ENCODE measurements around the gene FLRT1.
A peak's percentile ranks its signal among the peaks of the same experiment; 100 is the strongest.

FLRT1 gene

GRCh38 chr11:64035576-64035975 lies at the start of gene FLRT1:
FLRT1 (plus strand) TSS chr11:64035931; CDS start chr11:64116268, 80,337 bp downstream.
- no peak for DNase-seq

DNA sequence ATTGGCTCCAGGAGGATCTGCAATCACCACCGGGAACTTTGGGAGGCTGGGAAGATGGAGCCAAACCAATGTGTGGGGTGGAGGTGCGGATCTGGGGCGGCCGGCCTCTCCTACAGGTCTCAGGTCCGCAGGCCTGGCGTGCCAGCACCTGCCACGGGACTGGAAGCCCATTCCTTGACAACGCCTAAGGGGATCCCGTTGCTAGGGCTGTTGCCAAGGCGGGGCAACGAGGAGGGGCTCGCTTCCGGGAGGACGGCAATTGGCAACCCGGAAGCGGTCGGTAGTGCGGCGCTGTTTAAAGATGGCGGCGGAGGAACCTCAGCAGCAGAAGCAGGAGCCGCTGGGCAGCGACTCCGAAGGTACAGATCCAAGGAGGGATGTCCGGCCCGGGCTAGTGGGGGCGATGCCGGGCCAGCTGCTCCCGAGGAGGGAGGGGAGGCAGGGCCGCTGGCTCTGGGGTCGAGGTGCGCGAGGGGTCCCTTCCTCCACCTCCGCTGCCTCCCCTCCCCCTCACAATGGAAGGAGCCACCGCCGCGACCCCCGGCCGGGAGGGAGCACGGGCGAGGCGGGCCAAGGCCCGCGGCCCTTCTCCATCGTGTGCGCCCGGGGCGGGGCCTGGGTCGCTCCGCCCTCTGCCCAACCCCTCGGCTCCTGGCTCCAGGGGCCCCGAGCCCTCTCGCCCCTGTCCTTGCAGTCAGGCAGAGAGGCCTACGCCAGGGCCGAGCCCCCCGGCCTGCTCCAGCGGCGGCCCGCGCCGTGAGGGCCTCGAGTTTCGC lies 49.4 kb upstream of the FLRT1 start, which contains the start of gene OTUB1:
OTUB1 (plus strand) TSS at position 283 of the 776 bp plus-strand sequence; CDS start at position 302, 19 bp downstream.
- DNase-seq: peak; percentile 86

DNA sequence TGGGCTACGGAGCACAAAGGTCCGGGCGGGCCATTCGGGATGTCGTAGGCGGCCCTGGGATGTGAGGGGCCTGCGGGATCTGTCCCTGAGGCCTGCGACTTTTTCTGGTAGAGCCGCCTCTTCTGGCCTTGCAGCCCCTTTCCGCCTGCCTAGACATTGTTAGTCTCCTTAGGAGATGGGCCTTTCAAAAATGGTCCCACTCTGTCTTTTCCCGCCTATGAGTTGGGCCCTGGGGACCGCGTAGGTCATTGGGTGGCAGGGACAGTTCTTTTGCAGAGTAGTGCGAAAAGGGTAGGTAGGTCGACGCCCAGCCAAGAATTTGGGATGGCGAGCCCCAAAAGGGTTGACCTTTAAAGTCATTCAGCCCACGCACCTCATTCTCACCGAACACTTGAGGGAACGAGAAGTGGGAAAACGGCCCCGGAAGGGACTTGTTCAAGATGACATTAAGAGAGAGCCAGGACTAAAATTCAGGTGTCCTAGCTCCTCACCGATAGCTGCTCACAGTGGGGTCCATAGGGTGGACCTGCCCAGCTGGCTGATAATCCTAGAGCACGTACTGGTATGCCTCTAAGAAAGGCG lies 48.7 kb upstream of the FLRT1 start:
- DNase-seq: no peak

GRCh38 chr11:63991558-63991957 lies 44.2 kb upstream of the FLRT1 start:
- DNase-seq: no peak

DNA sequence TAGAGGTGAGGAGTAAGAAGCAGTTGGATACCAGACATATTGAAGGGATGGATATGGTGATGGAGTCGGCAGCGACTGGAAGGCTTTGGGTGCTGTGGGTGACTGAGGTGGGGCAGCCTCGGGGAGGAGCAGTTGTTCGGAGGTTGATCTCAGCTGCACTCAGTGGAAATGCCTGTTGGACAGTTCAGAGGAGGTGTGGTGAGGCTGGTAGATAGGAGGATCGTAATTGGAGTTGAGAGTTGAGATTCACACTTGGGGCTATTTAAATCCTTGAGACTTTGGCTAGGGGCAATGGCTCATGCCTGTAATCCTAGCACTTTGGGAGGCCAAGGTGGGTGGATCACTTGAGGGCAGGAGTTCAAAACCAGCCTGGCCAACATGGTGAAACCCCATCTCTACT lies 42.6 kb upstream of the FLRT1 start:
- no peak for DNase-seq

GRCh38 chr11:63993993-63994392 lies 41.7 kb upstream of the FLRT1 start:
- DNase-seq: no peak

DNA sequence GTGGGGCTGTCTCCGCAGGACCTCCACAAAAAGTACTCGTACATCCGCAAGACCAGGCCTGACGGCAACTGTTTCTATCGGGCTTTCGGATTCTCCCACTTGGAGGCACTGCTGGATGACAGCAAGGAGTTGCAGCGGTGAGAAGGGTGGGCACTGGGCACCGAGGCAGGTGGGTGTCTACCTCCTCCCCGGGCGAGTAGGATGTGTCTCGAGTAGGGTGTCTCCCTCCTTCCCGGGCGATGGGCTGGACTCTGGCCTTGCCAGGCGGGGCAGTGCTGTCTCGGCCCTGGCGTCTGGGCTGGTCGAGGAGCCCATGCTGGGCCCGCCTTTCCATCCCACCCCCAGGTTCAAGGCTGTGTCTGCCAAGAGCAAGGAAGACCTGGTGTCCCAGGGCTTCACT lies 39.2 kb upstream of the FLRT1 start:
- DNase-seq: no peak

- no peak for DNase-seq
These were observed 38.5 kb upstream of the FLRT1 start for GRCh38 chr11:63997104-63997700.

DNA sequence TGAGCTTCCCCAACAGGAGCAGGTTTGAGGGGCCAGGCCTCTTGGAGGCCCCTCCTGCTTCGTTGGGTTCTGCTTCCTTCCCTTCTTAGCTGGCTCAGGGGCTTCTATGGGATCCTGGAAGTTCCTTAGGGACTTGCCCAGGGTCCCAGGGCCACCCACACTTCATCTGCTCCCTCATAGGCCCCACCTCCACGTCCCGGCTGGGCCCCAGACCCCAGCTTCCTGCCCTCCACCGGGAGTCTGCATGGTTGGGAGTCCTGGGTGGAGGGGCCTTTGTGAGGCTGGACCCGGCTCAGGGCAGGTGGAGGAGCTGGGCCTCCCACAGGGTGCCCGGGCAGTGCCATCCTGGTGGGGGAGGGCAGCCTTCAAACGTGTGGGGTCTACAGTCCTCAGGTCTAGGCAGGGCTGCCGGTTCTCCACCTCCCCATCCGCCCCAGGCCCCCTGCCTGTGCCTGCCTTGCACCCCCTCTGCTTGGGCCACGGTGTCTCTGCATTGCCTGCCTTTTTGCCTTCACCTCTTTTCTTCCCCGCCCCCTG lies 37.9 kb upstream of the FLRT1 start:
- no peak for DNase-seq

DNA sequence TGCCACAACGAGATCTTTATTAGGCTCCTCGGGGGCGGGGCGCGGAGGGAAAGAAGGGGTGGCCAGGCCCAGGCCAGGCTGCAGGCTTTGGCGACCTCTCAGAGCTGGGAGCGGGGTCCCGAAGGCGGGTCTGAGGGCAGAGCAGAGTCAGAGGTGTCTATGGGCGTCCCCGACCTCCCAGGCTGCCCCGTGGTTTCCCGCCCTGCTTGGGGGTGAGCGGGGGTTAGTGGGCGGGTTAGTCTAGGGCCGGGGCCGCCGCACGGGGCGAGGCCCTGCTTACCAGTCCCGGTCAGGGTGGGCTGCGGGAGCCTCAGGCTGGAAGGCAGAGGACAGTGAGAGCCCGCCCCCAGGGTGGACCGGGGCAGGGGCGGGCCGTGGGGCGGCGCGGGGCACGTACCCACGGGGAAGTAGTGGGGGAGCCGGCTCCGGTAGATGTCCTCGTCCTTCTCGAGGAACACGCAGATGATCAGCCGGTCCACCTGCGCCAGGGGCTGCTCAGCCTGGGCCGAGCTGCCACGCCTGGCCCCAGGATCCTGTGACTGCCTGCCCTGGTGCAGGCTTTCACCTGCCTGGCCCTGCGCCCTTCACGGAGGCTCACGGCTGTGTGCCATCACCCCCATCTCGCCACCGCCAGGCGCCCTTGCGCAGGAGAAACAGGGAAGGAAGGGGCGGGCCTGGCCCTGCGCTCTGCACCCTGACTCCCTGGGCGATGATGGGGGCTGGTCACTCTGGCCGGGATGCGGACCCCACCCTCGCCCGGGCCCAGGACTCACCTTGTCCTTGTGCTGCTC lies 37.0 kb upstream of the FLRT1 start:
- no peak for DNase-seq

DNA sequence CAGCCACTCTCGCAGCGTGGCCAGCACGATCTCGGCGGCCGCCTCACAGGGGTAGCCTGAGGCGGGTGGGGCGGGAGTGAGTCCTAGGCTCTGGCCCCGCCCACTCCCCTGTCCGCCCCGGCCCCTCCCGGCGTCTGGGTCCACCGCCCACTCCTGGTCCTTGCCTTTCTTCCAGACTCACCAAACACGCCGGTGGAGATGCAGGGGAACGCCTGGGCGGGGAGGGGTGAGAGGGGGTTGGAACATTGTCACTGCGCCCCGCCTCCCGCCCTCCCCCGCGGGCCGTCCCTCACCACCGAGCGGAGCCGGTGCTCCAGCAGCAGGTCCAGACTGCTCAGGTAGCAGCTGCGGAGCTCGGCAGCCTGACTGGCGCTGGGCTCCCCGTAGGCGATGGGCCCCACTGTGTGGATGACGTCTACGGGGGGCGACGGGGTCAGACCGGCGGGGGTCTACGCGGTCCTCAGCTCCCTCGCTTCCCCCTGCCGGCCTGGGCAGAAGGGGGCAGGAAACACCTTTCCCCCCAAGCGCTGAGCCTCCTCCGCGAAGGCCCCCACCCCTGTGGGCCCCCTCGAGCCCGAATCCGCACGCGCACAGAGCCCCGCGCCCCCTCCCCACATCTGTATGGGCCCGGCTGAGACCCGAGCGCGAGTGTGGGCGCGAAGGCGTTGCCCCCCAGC lies 36.2 kb upstream of the FLRT1 start:
- DNase-seq: peak; percentile 71

- peak; percentile 73 for DNase-seq
These were observed 35.5 kb upstream of the FLRT1 start for GRCh38 chr11:64000026-64000739.

DNA sequence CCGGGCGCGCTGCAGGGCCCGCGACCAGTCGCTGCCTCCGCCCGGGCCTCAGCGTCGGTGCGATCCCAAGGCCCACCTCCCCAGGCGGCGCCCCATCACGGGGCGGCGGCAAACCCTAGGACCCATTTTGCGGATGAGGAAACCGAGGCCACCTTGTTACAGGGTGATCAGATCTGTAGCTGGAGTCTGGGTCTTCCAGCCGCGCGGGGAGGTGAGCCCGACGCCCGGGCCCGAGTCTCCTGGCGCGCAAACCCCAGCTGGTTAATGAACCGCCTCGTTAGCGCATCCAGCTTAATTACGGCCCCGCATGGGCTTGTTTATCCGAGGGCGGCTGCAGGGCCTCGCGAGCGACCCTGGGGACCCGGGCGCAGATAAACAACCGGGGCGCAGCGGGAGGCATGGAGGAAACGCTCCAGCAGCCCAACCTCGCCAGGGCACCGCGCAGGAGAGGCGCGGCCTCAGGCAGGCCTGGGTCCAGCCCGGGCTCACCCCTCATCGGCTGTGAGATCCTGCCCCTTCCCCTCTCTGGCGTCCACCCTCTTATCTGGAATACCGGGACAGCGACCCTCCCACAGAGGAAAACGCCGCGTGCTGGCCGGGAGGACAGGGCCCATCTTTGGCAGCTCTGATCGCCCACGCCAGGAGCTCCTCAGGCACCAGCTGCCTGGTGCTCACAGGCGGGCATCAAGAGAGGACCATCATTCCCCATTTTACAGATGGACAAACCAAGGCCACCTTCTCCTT lies 34.8 kb upstream of the FLRT1 start:
- no peak for DNase-seq

- DNase-seq: no peak
These were observed 34.0 kb upstream of the FLRT1 start for GRCh38 chr11:64001484-64002420.

DNA sequence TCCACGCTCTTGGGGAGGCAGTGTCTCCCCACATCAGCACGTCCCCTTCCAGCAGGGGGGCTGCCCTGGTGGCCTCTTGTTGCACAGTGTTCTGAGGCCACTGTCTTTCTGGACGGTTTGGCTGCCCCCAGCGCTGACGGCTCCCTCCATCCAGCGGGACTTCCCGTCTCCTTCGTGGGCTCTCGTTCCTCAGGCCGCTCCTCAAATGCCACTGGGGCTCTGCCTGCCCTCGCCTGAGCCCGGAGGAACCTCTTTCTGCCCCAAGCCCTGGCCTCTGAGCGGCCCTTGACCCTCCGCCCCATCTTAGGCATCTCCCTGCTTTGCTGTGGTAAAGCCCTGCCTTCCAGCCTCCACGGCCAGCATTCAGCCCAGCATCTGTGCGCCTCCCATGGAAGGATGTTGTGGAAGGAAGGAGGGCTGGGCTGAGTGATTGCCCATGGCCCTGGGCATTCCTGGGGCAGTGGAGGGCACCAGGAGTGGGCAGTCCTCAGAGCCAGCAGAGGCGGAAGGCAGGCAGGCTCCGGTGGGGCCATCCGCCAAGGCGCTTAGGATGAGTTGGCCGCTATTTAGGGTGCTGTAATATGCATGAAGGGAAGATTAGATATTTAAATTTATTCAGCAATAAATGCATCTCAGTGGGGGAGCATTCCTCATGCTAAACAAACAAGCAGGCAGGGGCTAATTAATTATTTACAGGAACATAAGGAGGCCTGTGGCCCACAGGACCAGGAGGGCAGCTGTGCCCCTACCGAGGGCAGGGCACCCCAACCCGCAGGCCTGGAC lies 31.7 kb upstream of the FLRT1 start:
- DNase-seq: no peak

DNA sequence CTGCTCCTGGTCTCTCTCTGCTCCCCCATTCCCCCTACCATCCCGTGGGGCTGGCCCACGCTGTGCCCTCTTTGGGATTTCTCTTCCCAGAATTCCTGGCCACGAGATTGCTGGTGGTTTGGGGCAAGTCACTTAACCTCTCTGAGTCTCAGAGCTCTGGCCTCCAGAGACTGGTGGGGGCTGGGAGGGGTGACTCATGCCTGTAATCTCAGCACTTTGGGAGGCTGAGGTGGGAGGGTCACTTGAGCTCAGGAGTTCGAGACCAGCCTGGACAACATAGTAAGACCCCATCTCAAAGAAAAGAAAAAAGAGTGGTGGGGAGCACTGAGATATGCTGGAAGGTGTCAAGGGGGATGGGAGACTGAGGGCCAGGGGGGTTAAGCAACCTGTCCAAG lies 31.1 kb upstream of the FLRT1 start:
- DNase-seq: no peak

DNA sequence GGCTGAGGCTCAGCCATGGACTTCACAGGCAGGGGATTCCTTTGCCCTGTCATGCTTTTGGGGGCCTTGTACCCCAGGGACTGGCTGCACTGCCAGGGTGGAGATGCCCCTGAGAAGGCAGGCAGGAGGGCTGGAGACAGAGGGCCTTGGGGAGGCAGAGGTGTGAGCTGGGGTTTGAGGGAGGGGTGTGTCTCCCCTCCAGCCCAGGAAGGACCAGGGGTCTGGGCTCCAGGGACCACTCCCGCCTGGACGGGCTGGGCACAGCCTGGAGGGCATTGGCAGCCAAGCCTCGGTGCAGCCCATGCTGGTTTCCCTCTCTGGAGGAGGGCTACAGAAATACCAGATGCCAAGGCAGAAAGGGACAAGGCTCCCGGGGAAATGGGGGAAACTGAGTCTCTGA lies 30.0 kb upstream of the FLRT1 start:
- no peak for DNase-seq

GRCh38 chr11:64006398-64006797 lies 29.3 kb upstream of the FLRT1 start:
- no peak for DNase-seq

- no peak for DNase-seq
These were observed 28.5 kb upstream of the FLRT1 start for GRCh38 chr11:64007160-64007628.
